Measurements from ENCODE around the gene BICDL2.
A peak's percentile ranks its signal among the peaks of the same experiment; 100 is the strongest.

The BICDL2 gene

DNA sequence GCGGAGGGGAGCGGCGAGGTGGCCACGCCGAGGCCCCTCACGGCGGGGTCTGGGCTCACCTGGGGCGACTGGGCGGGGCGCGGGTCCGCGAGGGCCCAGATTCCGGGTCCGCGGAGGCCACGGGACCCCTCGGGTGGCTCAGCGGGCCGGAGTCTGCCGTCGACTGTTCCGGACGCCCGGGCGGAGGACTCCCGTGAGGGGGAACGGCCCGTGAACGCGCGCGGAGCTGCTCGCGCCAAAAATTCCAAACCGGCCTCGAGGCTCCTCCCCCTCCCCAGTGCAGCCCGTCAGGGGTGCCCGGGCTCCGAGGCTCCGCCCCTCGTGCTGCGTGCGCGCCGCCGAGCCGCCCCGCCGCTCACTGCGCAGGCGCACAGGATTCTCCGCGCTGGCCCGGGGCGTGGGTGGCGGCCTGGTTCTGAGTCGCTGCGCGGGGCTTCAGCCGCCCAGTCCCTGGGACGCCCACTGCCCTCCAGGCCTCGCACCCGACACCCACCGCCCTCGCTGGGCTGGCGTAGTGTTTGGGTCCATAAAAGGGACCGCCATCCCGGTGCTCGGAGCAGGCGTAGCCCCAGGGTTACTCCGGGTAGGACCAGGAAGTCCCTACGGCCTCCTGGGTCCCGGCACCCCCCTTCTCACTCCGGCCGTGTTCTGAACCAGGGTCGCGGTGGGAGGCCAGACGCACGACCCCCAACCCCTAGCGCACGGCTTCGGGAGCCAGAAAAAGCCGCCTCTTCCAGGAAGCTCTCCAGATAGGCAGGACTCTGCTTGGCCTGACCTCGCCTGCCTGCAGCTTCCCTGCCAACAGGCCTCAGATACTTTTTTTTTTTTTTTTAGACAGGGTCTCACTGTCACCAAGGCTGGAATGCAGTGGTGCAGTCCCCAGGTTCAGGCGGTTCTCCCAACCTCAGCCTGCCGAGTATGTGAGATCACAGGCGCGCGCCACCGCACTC lies 56.2 kb downstream of the BICDL2 start, which contains the start of gene PKMYT1:
Gene PKMYT1 (minus strand): TSS at position 220 of the 950 bp plus-strand sequence. CDS start 789 bp downstream, outside the sequence.
- DNase-seq: peak; percentile 84

DNA sequence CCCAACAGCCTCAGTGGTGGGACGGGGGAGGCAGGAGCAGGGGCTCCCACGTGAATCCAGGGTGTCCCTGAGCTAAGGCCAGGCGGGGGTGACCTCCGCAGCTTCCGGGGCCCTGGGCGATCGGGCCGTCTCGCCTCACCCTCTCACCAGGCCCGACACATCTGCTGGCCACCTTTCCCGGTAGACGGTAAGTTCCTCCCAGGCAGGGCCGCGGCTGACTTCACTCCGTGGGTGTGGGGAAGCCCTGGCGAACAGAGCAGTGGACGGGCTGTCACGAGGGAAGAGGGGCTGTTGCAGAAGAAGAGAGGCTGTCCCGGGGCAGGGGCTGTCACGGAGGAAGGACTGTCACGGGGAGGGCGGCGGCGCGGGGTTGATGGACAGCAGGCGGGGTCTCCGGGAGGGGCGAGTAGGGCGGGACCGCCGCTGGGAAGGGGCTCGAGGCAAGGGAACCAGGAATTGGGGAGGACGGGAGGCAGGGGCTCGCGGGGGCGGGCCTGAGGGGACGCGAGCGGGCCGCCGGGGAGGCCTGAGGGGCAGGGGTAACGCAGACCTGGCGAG lies 57.0 kb downstream of the BICDL2 start:
- DNase-seq: no peak
